PC-9 (cell line): ENCODE results near the gene NMD3.

ENCODE experiments used
- EZH2 ChIP-seq: fragments of 200-600 bp; sonication (generic); IDR thresholded peaks from 2 replicates; pipeline ENCODE4 v1.8.0; 2017; ENCODE audit warnings: antibody characterized with exemption, low read depth
- TF ChIP-seq, protein P1 (sequence below): fragments of 200-600 bp; sonication (generic); conservative IDR thresholded peaks from 2 replicates; pipeline ENCODE4 v1.6.1; 2017; ENCODE audit warnings: mixed run types, antibody characterized with exemption, mild to moderate bottlenecking, moderate library complexity

DNA sequence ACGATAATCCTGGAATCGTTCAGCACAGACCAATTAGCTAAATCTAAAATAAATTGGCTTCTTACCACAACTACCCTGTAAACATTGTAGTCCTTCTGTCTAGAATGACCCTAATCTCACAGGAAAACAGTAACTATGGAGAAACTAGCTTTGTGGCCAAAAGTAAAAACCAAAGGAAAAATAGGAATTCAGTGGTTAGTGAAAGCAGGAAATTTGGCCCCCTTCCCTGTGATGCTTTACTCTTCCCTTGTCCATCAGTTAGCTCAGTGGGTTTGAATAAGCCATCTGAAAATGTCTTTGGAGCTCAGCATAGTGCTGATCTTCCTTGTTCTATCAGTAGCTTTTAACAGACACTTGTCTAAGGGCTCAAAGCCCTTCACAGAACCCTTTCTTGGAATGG lies 1.6 kb downstream of the NMD3 start:
- no peak for TF ChIP-seq EZH2
- TF ChIP-seq, protein P1, sequence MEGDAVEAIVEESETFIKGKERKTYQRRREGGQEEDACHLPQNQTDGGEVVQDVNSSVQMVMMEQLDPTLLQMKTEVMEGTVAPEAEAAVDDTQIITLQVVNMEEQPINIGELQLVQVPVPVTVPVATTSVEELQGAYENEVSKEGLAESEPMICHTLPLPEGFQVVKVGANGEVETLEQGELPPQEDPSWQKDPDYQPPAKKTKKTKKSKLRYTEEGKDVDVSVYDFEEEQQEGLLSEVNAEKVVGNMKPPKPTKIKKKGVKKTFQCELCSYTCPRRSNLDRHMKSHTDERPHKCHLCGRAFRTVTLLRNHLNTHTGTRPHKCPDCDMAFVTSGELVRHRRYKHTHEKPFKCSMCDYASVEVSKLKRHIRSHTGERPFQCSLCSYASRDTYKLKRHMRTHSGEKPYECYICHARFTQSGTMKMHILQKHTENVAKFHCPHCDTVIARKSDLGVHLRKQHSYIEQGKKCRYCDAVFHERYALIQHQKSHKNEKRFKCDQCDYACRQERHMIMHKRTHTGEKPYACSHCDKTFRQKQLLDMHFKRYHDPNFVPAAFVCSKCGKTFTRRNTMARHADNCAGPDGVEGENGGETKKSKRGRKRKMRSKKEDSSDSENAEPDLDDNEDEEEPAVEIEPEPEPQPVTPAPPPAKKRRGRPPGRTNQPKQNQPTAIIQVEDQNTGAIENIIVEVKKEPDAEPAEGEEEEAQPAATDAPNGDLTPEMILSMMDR: no peak
